Transverse colon (tissue), 4 donors: Measurements from ENCODE around the gene BMP10. TPM values are rescaled to one million over a fixed set of nuclear protein-coding genes. Genes with fewer than 3 reads are reported as not detected.
A peak's percentile ranks its signal among the peaks of the same experiment; 100 is the strongest.

Source experiments
- DNase-seq: peaks from one replicate; pipeline ENCODE4 v3.0.0-alpha.2; 2019
- H3K27ac ChIP-seq, 4 donors: fragments of 200-600 bp; sonication (generic); 2 replicates each; pipeline ENCODE4 v1.5.1; 2016 to 2018; ENCODE audit warnings: inconsistent platforms in 4 of 4
- H3K27me3 ChIP-seq: fragments of 200-600 bp; sonication (generic); 2 replicates; pipeline ENCODE4 v1.5.1; 2017; ENCODE audit warnings: inconsistent platforms
- H3K36me3 ChIP-seq, 4 donors: fragments of 200-600 bp; sonication (generic); 2 replicates each; pipeline ENCODE4 v1.5.1; 2017 to 2019; ENCODE audit warnings: inconsistent platforms in 4 of 4
- H3K4me1 ChIP-seq, 4 donors: fragments of 200-600 bp; sonication (generic); 2 replicates each; pipeline ENCODE4 v1.5.1; 2017 to 2020; ENCODE audit warnings: inconsistent platforms in 4 of 4
- H3K4me3 ChIP-seq, 4 donors: fragments of 200-600 bp; sonication (generic); 1 replicate in 1 of 4; 2 replicates in 3 of 4; pipeline versions ENCODE4 v1.5.1 to v1.6.1; 2017 to 2019; ENCODE audit warnings: inconsistent platforms in 4 of 4
- H3K9me3 ChIP-seq, 2 donors: fragments of 200-600 bp; sonication (generic); 2 replicates each; pipeline ENCODE4 v1.5.1; 2017 to 2019; ENCODE audit warnings: inconsistent platforms in 2 of 2
- CTCF ChIP-seq, 5 experiments: fragments of 200-600 bp in 3 of 5; fragments of 450-650 bp in 2 of 5; sonication (generic) in 3 of 5; IDR thresholded peaks; 1 replicate in 2 of 5; 2 replicates in 3 of 5; pipeline ENCODE4 v1.5.1; 2016 to 2017; ENCODE audit warnings: antibody characterized with exemption in 5 of 5, inconsistent platforms in 3 of 5, mild to moderate bottlenecking in 2 of 5, moderate library complexity in 1 of 5
- EP300 ChIP-seq: sonication (generic); formaldehyde crosslinking; IDR thresholded peaks from one replicate; pipeline ENCODE4 v1.6.1; 2017; ENCODE audit warnings: antibody characterized with exemption, low read depth
- POLR2A ChIP-seq: fragments of 450-650 bp; IDR thresholded peaks from one replicate; pipeline ENCODE4 v1.6.1; 2016; ENCODE audit warnings: antibody characterized with exemption, mild to moderate bottlenecking, moderate library complexity
- POLR2AphosphoS5 ChIP-seq, 3 donors: sonication (generic); formaldehyde crosslinking; IDR thresholded peaks; one replicate each; pipeline ENCODE4 v1.6.1; 2016; ENCODE audit warnings: antibody characterized with exemption in 3 of 3
- WGBS, 2 donors: methylation state at CpG; one replicate each; pipeline ENCODE4 v1.1.5; 2018; ENCODE audit warnings: low coverage in 1 of 2; 5-methylcytosine and 5-hydroxymethylcytosine counted together
- in situ Hi-C, 4 donors: fragments of 200-750 bp; cut with MboI; loops; one replicate each; pipeline versions ENCODE4 v1.15.0 to v1.15.1; 2017; ENCODE audit warnings: low sequenced_read_pairs in 3 of 4, low pct_ligation_motif_present in 1 of 4, low pct_unique_long_range_greater_than_20kb in 1 of 4
- intact Hi-C: fragments of 100-400 bp; cut with DNase I; formaldehyde crosslinking; loops from one replicate; pipeline ENCODE4 v1.15.1; 2023; ENCODE audit warnings: low total_unique reads
- total RNA-seq, 4 donors: library from RNA; depleted of rRNA; stranded (reverse); fragments of >200 nt; gene quantifications; one replicate each; pipeline ENCODE4 v1.1.0, GENCODE V29; 2016

Gene BMP10
- total RNA-seq, 4 donors from 2014 or later: not detected

DNA sequence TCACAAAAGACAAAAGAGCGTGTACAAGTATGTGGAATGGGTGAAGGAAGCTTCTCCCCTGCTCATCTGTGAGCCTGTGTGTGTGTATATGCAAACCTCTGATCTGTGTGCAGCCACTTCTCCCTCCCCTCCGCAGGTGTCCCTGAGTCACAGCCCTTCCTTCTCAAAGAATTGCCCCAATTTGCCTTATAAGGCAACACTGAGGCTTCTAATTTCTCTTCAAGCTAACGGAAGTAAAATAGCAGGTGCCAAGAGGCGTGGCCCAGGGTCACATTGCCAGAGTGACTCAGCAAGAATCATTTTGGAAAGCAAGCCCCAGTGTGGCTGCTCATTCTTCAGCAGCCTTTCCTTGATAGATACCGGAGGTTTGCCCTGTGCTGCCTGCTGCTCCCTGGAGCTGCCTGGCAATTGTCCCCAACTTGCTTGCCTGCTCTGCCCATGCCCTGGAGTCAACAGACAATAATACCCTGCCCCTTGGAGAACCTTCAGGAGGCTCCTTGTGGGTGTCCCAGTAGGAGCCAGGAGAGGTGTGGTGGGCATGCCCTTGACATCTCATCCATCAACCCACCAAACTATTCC lies 37.3 kb upstream of the BMP10 start:
- in situ Hi-C loops: loop anchor here (5.0 to 25.0 kb wide), 5 partner anchors 156 to 421 kb away; partner anchors contain the start of gene ARHGAP25 (in 1 of the 4)

DNA sequence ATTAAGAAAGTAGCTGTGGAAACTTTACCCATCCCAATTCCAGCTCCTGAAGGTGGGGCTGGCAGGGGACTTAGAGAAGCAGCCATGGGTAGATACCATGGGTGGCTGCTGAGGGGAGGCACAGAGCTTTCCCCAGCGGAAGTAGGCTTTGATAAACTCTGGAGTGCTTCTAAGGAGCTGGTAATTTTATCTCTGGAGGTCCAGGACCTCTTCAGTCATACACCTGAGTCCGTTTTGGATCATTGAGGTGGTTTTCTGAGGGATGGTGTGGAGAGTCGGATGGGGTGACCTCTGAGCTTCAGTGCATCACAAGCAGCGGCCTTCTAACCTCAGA lies 36.7 kb upstream of the BMP10 start:
- DNase-seq: no peak
- Histone ChIP-seq H3K27me3 (no peaks in the 10 kb centered on the region), H3K27ac (peak overlapping the region; percentile 43 to 65 (median 48)), H3K36me3 (no peaks in the 10 kb centered on the region), H3K4me3 (no peak overlapping the region), H3K4me1 (peaks cover 11 to 17% (median 13%) of the 10 kb centered on the region in 4 donors), H3K9me3 (no peaks in the 10 kb centered on the region)
- TF ChIP-seq POLR2AphosphoS5 (IDR thresholded peaks at IDR 0.05) (no peak), EP300 (no peak), POLR2A (no peak), CTCF (IDR thresholded peaks at IDR 0.05) (no peak)
- intact Hi-C loops (loop anchor here (5.0 kb wide), 1 partner anchor 156 kb away; no protein-coding TSS in a partner anchor), in situ Hi-C loops (loop anchor here (5.0 to 25.0 kb wide), 5 partner anchors 156 to 421 kb away; partner anchors contain the start of gene ARHGAP25 (in 1 of the 4))
- 48 to 84% methylated on average over 2 to 4 of the region's 4 CpGs for WGBS, 2 donors

More for the DNA sequence above, 37.3 kb upstream of the BMP10 start:
- DNase-seq: peak; percentile 88
- TF ChIP-seq CTCF (IDR thresholded peaks at IDR 0.05) (no peak), POLR2A (no peak), EP300 (no peak), POLR2AphosphoS5 (IDR thresholded peaks at IDR 0.05) (peak in 2 of 3 donors; percentile 44 to 68)
- Histone ChIP-seq H3K9me3 (no peaks in the 10 kb centered on the region), H3K4me1 (peaks cover 11 to 17% (median 13%) of the 10 kb centered on the region in 4 donors), H3K27me3 (no peaks in the 10 kb centered on the region), H3K27ac (peak overlapping the region; percentile 44 to 65 (median 50)), H3K4me3 (no peak overlapping the region), H3K36me3 (no peaks in the 10 kb centered on the region)
- intact Hi-C loops: loop anchor here (5.0 kb wide), 1 partner anchor 156 kb away; no protein-coding TSS in a partner anchor
- WGBS, 2 donors: 18 to 38% methylated on average over 1 to 5 of the region's 5 CpGs

DNA sequence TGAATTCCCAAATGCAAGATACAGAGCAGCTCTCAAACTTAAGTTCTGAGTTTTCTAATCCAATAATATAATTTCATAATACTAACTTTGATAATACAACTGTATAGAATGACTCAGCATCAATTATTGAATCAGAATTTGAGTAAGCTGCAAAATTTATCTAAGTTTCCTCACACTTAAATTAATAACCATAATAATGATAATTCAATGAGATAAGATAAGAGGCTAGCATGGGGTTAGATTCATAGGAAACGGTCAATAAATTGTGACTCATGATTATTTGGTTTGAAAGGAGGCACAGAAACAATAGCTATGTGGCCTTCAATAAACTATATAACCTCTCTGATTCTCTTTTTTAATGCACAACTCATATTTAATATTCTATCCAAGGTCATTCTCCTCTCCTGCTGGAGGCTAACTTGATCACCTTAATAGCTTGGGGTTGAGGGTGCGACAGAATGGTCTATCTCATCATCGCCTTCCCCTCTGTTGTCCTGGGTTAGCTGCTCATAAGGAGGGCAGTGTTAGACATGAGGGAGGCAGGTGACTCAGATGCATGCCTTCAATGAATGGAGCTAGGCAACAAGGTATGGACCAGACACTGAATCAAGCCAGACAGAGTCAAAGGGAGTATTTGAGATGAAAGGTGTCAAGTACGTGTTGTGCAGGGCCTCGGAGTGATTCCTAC lies 36.2 kb upstream of the BMP10 start:
- in situ Hi-C loops (loop anchor here (5.0 to 25.0 kb wide), 5 partner anchors 155 to 420 kb away; partner anchors contain the start of gene ARHGAP25 (in 1 of the 4)), intact Hi-C loops (loop anchor here (5.0 kb wide), 1 partner anchor 155 kb away; no protein-coding TSS in a partner anchor)
- Histone ChIP-seq H3K9me3 (no peaks in the 10 kb centered on the region), H3K27me3 (no peaks in the 10 kb centered on the region), H3K4me3 (no peak overlapping the region), H3K36me3 (no peaks in the 10 kb centered on the region), H3K27ac (peak overlapping the region in 3 of 4 donors; percentile 47 to 65 (median 50)), H3K4me1 (peaks cover 11 to 17% (median 13%) of the 10 kb centered on the region in 4 donors)
- no peak for TF ChIP-seq CTCF (IDR thresholded peaks at IDR 0.05)
- TF ChIP-seq EP300: no peak
- no peak for TF ChIP-seq POLR2A
- no peak for TF ChIP-seq POLR2AphosphoS5 (IDR thresholded peaks at IDR 0.05)
- DNase-seq: no peak
- WGBS, 2 donors: 92 to 93% methylated on average over 4 to 5 of the region's 5 CpGs

GRCh38 chr2:68906716-68907115 lies 35.5 kb upstream of the BMP10 start:
- DNase-seq: no peak
- Histone ChIP-seq H3K4me1 (peaks cover 11 to 17% (median 13%) of the 10 kb centered on the region in 4 donors), H3K27ac (no peak overlapping the region), H3K27me3 (no peaks in the 10 kb centered on the region), H3K36me3 (no peaks in the 10 kb centered on the region), H3K4me3 (no peak overlapping the region), H3K9me3 (no peaks in the 10 kb centered on the region)
- TF ChIP-seq POLR2AphosphoS5 (IDR thresholded peaks at IDR 0.05) (no peak), CTCF (IDR thresholded peaks at IDR 0.05) (no peak), POLR2A (no peak), EP300 (no peak)
- intact Hi-C loops (loop anchor here (5.0 kb wide), 1 partner anchor 154 kb away; no protein-coding TSS in a partner anchor), in situ Hi-C loops (loop anchor here (5.0 to 25.0 kb wide), 5 partner anchors 154 to 419 kb away; partner anchors contain the start of gene ARHGAP25 (in 1 of the 4))
- 93 to 96% methylated on average over 3 of the region's 3 CpGs for WGBS, 2 donors
